ENCODE results near the gene UBA5.

The UBA5 gene

DNA sequence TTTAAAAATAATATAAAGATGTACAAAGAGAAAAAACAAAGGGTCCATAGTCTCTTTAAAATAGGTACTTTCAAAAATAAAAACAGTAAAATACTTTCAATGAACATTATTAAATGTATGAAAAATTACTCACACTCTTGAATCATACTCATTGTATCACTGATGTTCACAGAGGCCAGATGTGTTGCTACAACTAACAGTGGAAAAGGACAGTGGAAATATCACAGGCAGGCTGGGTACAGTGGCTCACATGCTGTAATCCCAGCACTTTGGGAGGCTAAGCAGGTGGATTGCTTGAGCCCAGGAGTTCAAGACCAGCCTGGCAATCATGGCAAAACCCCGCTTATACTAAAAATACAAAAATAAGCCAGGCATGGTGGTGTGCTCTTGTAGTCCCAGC is 35.3 kb downstream of the UBA5 start:
- in situ Hi-C loops (cut with MboI; ENCODE audit: low pct_unique_long_range_greater_than_20kb, low sequenced_read_pairs), result no loop called here
- DNase-seq, result no peak

DNA sequence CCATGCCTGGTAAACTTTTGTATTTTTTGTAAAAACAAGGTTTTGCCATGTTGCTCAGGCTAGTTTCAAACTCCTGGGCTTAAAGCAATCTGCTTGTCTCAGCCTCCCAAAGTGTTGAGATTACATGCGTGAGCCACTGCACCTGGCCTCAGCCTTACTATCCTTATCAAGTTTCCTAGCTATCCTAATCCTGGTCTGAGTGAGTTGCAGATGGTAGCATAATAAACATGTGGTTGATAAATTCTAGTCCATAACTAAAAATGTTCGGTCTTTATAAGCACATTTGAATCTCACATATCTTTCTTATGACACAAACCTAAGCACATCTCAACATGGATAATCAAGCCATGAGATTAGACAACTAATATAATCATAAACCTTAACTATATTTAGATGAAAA is 43.6 kb downstream of the UBA5 start:
- in situ Hi-C loops (cut with MboI; ENCODE audit: low pct_unique_long_range_greater_than_20kb, low sequenced_read_pairs), result loop anchor here (25.0 kb wide), 1 partner anchor 934 kb away; no protein-coding TSS in a partner anchor
- DNase-seq, result no peak

DNA sequence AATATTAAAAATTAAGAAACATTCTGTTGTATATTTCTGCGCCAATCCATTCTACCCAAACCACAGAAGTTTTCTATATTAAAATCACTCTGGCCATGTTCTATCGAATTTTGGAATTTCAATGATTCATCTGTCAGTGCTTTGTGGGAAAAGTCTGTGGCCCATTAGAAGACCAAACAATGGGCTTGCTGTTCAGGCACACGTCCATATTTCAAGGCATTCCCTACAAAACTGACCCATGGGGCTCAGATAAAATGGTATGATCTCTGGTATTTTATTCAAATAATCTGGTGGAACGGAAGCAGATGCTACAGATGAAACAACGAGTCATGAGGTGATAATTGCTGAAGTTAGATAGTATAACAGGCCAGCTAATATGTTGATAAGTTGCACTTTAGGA is 49.6 kb downstream of the UBA5 start:
- in situ Hi-C loops (cut with MboI; ENCODE audit: low pct_unique_long_range_greater_than_20kb, low sequenced_read_pairs), result loop anchor here (25.0 kb wide), 1 partner anchor 928 kb away; no protein-coding TSS in a partner anchor
- DNase-seq, result no peak

DNA sequence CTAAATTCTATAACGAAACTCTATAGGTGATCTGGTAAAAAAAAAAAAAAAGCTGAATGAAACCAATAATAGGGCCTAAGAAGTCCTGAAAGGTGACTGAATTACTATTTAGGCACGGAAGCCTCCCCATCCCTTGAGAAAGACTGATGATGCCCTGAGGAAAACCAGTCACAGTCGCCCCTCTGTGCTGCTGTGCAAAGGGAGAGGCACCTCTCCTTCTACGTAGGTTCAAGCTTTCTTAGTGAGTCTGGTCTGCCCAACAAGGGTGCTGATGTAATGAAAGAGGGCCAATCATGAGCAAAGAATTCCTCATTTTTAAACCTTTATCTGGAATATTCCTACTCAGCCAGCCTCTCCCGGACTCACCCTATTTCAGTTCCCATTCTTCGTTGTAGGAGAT is 50.2 kb downstream of the UBA5 start:
- in situ Hi-C loops (cut with MboI; ENCODE audit: low pct_unique_long_range_greater_than_20kb, low sequenced_read_pairs), result loop anchor here (25.0 kb wide), 1 partner anchor 927 kb away; no protein-coding TSS in a partner anchor
- DNase-seq, result no peak

DNA sequence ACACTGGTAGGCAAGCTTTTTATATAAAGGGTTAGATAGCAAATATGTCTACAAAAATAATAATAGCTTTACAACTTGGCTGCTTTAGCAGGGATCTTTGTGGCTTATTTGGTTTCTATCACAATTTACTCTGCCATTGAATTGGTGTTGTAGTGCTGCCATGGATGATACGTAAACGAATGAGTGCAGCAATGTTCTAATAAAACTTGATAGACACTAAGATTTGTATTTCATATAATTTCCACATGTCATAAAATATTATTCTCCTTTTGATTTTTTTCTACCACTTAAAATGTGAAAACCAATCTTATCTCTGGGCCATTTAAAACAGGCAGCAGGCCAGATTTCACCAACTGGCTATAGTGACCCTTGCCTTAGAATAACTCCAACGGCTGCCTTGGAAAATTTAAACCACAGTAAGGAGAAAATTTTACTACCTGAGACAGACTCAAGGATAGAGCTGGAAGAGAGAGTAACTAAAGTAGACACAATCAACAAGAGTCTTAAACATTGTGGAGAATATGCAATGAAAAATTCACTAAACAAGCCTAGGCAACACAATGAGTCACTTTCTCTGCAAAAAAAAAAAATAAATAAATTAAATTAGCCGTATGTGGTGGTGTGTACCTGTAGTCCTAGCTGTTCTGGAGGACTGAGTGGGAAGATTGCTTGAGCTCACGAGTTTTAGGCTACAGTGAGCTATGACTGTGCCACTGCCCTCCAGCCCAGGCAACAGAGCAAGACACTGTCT is 54.0 kb downstream of the UBA5 start:
- in situ Hi-C loops (cut with MboI; ENCODE audit: low pct_unique_long_range_greater_than_20kb, low sequenced_read_pairs), result loop anchor here (25.0 kb wide), 1 partner anchor 923 kb away; no protein-coding TSS in a partner anchor

DNA sequence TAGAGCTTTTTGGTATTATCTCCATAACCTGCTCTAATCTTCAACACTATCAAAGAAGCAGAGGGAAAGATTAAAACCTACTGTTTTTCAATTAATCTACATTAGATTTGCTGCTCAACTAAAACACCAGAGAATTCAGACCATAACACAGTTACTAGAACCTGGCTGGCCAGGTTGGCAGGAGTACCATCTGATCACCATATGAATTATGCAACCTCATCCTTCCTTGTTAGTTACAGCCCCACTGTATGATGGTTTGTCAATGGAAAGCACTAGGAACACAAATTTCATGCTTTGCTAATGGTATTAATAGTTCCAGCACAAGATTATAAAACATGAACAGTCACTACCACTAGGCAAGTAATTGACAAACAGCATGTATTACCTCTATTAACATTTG is 56.2 kb downstream of the UBA5 start:
- DNase-seq, result no peak
- in situ Hi-C loops (cut with MboI; ENCODE audit: low pct_unique_long_range_greater_than_20kb, low sequenced_read_pairs), result loop anchor here (25.0 kb wide), 1 partner anchor 921 kb away; no protein-coding TSS in a partner anchor

More for the DNA sequence above, 54.0 kb downstream of the UBA5 start:
- DNase-seq, result no peak

DNA sequence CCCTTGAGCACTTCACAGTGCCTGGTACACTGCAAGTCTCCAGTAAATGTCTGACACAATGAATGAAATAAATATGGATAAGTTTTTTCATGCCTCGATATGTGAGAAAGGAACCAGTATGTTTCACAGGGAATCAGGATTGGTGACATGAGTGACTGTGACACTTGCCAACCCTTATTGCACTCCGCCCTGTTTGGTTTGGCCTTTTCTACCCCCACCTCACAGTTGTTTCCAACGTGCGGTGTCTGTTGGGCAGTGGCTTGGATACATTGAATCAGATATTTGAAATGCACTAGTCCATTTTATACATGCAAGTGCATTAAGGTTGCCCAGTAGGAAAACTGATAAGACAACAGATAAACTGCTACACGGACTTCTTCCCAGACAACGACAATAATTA is 60.1 kb downstream of the UBA5 start:
- in situ Hi-C loops (cut with MboI; ENCODE audit: low pct_unique_long_range_greater_than_20kb, low sequenced_read_pairs), result loop anchor here (25.0 kb wide), 1 partner anchor 917 kb away; no protein-coding TSS in a partner anchor
- no peak for DNase-seq

DNA sequence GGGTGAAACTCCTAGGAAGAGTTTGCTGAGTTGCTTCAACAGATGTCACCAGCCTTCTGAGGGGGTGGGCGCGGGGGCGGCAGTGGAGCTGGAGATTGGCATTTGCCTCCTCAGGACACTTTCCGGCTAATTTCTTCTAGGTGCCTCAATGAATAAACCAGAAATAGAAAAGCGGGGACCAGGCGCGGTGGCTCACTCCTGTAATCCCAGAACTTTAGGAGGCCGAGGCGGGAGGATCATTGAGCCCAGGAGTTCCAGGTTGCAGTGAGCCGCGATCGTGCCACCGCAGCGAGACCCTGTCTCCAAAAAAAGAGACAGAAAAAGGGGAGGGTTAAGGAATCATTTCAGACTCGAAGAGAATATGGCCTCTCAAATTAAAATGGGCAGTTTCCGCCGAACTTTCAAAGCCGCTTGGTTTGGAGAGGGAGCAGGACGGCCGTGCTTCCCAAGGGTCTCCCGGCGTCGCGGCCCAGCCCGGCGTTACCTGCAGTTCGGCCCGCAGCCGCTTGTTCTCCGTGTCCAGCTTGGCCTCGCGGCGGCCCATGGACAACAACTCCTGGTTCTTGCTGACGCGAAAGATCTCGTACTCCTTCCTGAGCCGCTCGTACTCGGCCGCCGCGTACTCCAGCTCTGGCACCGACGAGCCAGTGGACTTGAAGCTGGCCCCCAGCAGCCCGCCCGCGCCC is 61.5 kb downstream of the UBA5 start:
- in situ Hi-C loops (cut with MboI; ENCODE audit: low pct_unique_long_range_greater_than_20kb, low sequenced_read_pairs), result loop anchor here (25.0 kb wide), 1 partner anchor 916 kb away; no protein-coding TSS in a partner anchor

DNA sequence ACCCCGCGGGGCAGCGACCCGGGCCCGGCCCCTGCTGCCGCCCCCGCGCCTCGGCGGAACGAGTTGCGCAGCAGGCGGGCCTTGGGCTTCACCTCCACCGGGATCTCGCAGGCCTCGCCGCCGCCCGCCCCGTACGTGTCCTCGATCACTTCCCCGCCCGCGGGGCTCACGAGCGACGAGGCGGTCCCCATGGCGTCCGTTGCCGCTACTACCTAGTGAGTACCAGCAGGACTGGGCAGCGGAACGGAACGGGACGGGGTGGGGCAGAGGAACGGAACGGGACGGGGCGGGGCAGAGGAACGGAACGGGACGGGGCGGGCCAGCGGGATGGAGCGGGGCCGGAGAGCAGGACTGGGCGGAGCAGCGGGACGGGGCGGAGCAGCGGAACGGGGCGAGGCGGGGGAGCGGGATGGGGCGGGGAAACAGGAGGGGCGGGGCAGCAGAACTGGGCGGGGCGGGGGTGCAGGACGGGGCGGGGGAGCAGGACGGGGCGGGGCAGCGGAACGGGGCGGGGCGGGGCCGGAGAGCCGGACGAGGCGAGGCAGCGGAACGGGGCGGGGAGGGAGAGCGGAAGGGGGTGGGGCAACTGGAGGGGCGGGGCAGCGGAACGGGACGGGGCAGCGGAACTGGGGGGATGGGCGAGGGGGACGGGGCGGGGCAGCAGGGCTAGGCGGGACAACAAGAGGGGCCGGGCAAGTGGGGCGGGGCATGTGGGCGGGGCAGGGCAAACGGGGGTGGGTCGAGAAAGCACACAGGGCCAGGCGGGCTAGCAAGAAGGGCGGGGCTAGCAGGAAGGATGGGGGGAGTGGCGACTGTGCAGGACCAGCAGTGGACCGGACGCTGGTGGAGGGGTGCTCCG is 62.3 kb downstream of the UBA5 start, which contains the start of gene NPHP3:
Gene NPHP3, minus strand, starts transcription at position 245 of the 859 bp plus-strand sequence. Its CDS starts 54 bp downstream, at position 191.
- in situ Hi-C loops (cut with MboI; ENCODE audit: low pct_unique_long_range_greater_than_20kb, low sequenced_read_pairs), result loop anchor here (25.0 kb wide), 1 partner anchor 915 kb away; no protein-coding TSS in a partner anchor

More for the DNA sequence above, 61.5 kb downstream of the UBA5 start:
- DNase-seq, result peak; percentile 59

DNA sequence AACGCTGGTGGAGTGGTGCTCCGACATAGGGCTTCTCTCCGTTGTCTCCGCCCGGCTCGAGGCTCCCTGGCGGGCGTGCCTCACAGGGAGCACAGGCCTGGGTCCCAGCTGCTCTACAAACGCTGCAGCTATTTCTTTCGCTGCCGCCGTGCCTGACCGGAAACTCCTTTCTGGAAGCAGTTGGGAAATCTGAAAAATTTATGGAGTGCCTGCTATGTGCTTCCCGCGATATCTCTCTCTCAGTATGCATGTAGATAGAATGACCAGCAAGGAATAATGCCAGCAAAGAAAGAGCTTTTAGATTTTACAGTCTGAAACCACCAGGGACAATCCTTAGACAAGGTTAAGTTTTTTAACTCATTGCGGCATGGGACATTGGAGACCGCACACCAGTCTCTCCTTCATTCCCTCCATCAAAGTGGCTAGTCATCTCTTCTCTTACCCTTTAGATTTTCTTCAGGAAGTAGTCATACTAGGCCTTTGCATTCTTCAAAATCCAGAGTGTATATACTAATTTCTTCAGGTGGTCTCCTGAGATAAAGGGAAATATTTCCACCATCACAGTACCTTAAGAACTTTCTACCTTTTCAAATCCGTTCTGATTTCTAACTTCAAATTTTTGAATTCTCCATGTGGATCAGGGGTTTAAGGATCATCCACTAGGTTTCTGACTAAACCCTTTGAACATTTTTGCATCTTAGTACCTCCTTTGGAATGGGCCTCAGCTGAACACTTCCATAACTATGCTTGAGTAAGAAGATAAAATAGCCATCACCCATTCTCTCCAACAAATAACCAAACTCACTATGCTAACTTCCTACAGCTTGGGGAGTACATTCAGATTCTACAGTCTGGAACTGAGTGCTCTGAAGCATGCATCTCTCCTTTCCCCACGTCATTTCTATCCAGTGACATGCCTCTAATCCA is 63.2 kb downstream of the UBA5 start:
- DNase-seq, result no peak
- in situ Hi-C loops (cut with MboI; ENCODE audit: low pct_unique_long_range_greater_than_20kb, low sequenced_read_pairs), result loop anchor here (25.0 kb wide), 1 partner anchor 914 kb away; no protein-coding TSS in a partner anchor

More for the DNA sequence above, 62.3 kb downstream of the UBA5 start, which contains the start of gene NPHP3:
- peak; percentile 84 for DNase-seq

DNA sequence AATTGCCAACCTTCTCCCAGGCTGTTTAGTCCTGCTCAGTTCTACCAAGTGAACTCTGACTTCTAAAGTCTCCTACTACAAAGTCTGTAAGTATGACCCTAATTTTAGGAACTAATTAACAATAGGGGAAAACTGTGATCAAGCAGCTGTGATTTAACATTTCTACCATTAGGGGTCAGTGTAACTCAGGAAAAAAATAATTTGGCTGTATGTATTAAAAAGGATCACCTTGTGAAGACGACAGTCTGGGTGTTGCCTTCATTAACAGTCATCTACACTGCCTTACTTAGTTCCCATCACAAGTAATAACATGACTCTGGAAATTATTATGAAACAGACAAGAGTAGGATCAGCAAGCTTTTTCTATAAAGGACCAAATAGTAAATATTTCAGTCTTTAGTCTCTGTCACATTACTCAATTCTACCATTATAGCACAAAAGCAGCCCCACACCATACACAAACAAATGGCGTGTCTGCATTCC is 66.3 kb downstream of the UBA5 start:
- peak; percentile 89 for DNase-seq
- in situ Hi-C loops (cut with MboI; ENCODE audit: low pct_unique_long_range_greater_than_20kb, low sequenced_read_pairs), result no loop called here
